HUES64 (cell line): ENCODE measurements around the gene HSDL1. TPM values are rescaled to one million over a fixed set of nuclear protein-coding genes. Genes with fewer than 3 reads are reported as not detected.

Source experiments
- H3K27ac ChIP-seq: 2 replicates; pipeline ENCODE4 v1.7.0; 2013; ENCODE audit warnings: low read depth, low read length, inconsistent platforms
- H3K27me3 ChIP-seq: 2 replicates; pipeline ENCODE4 v1.6.1; 2013; ENCODE audit warnings: mild to moderate bottlenecking, low read length; ENCODE audit not compliant: insufficient read depth
- H3K36me3 ChIP-seq: 2 replicates; pipeline ENCODE4 v1.6.1; 2013; ENCODE audit warnings: mild to moderate bottlenecking, low read length; ENCODE audit not compliant: insufficient read depth
- H3K4me1 ChIP-seq: 2 replicates; pipeline ENCODE4 v1.6.1; 2013; ENCODE audit warnings: mild to moderate bottlenecking, low read length, moderate library complexity; ENCODE audit not compliant: insufficient read depth
- H3K4me3 ChIP-seq: 2 replicates; pipeline ENCODE4 v1.5.1; 2013; ENCODE audit warnings: mild to moderate bottlenecking, low read length, moderate library complexity
- H3K9ac ChIP-seq: 2 replicates; pipeline ENCODE4 v1.6.1; 2013; ENCODE audit warnings: mild to moderate bottlenecking, low read depth, low read length
- H3K9me3 ChIP-seq: 2 replicates; pipeline ENCODE4 v1.6.1; 2013; ENCODE audit warnings: low read depth, low read length; ENCODE audit not compliant: insufficient read depth
- WGBS: fragments of 150-250, 120-280 bp; methylation state at CpG from one replicate; pipeline ENCODE4 v1.1.7; 2013; ENCODE audit warnings: missing lambda C conversion rate; 5-methylcytosine and 5-hydroxymethylcytosine counted together
- polyA plus RNA-seq, 2 experiments: library from polyadenylated mRNA; stranded (reverse); fragments of 50-300 nt; gene quantifications; one replicate each; pipeline ENCODE4 v1.2.3, GENCODE V29; 2013

Gene HSDL1
- 33.3 TPM for polyA plus RNA-seq (2013, experiment 1 of 2)
- polyA plus RNA-seq (2013, experiment 2 of 2) = 39.2 TPM

- peaks cover 3% of the 10 kb centered on the region; the same call in 1 of the 2 replicates for H3K36me3 ChIP-seq
- H3K9me3 ChIP-seq = no peaks in the 10 kb centered on the region
- H3K4me3 ChIP-seq = peak within 1 kb of the TSS; percentile 92
- no peaks in the 10 kb centered on the region for H3K4me1 ChIP-seq
- H3K9ac ChIP-seq = peak within 1 kb of the TSS; percentile 68
- under 1% methylated on average over 89 of the region's 89 CpGs for WGBS
- H3K27ac ChIP-seq = peak within 1 kb of the TSS; percentile 78; the same call in 1 of the 2 replicates
- H3K27me3 ChIP-seq = peaks cover 18% of the 10 kb centered on the region
Measured at GRCh38 chr16:84144859-84145639, at the start of gene HSDL1, which contains the start of gene DNAAF1. Gene HSDL1 (minus strand): TSS chr16:84145177. CDS start chr16:84131321, 13,856 bp downstream. Gene DNAAF1 (plus strand): TSS chr16:84145308. CDS start chr16:84145441, 133 bp downstream.

GRCh38 chr16:84194018-84194417 lies 49.0 kb upstream of the HSDL1 start:
- H3K4me3 ChIP-seq = no peak overlapping the region
- no peaks in the 10 kb centered on the region for H3K4me1 ChIP-seq
- H3K9ac ChIP-seq = no peak overlapping the region
- H3K27ac ChIP-seq = no peak overlapping the region
- H3K9me3 ChIP-seq = no peaks in the 10 kb centered on the region
- WGBS = 92% methylated on average over 11 of the region's 11 CpGs
- H3K36me3 ChIP-seq = no peaks in the 10 kb centered on the region
- no peaks in the 10 kb centered on the region for H3K27me3 ChIP-seq

GRCh38 chr16:84193480-84193879 lies 48.5 kb upstream of the HSDL1 start:
- 90% methylated on average over 7 of the region's 7 CpGs for WGBS
- H3K9me3 ChIP-seq = no peaks in the 10 kb centered on the region
- H3K9ac ChIP-seq = no peak overlapping the region
- H3K27me3 ChIP-seq = no peaks in the 10 kb centered on the region
- H3K27ac ChIP-seq = no peak overlapping the region
- no peaks in the 10 kb centered on the region for H3K36me3 ChIP-seq
- H3K4me3 ChIP-seq = no peak overlapping the region
- no peaks in the 10 kb centered on the region for H3K4me1 ChIP-seq

- H3K27ac ChIP-seq = no peak overlapping the region
- 95% methylated on average over 16 of the region's 16 CpGs for WGBS
- H3K27me3 ChIP-seq = no peaks in the 10 kb centered on the region
- H3K9ac ChIP-seq = no peak overlapping the region
- H3K4me3 ChIP-seq = no peak overlapping the region
- no peaks in the 10 kb centered on the region for H3K4me1 ChIP-seq
- H3K36me3 ChIP-seq = no peaks in the 10 kb centered on the region
- no peaks in the 10 kb centered on the region for H3K9me3 ChIP-seq
Measured at GRCh38 chr16:84191466-84191865, 46.5 kb upstream of the HSDL1 start.

- Histone ChIP-seq H3K36me3 (no peaks in the 10 kb centered on the region), H3K4me1 (no peaks in the 10 kb centered on the region), H3K27ac (no peak within 1 kb of the TSS), H3K9ac (no peak within 1 kb of the TSS), H3K4me3 (no peak within 1 kb of the TSS), H3K27me3 (no peaks in the 10 kb centered on the region), H3K9me3 (no peaks in the 10 kb centered on the region)
- 92% methylated on average over 47 of the region's 47 CpGs for WGBS
Measured at GRCh38 chr16:84190731-84191388, 45.9 kb upstream of the HSDL1 start, which contains the start of gene ADAD2. Gene ADAD2 (plus strand): TSS chr16:84191157. CDS start chr16:84191231, 74 bp downstream.

GRCh38 chr16:84186685-84187437 lies 41.9 kb upstream of the HSDL1 start, which contains the start of gene TAF1C:
Gene TAF1C (minus strand): TSS chr16:84187057. CDS start chr16:84184988, 2,069 bp downstream.
- Histone ChIP-seq H3K27ac (peak within 1 kb of the TSS; percentile 37; the same call in 1 of the 2 replicates), H3K9me3 (no peaks in the 10 kb centered on the region), H3K9ac (peak within 1 kb of the TSS; percentile 82), H3K27me3 (no peaks in the 10 kb centered on the region), H3K4me3 (peak within 1 kb of the TSS; percentile 91), H3K4me1 (no peaks in the 10 kb centered on the region), H3K36me3 (peaks cover 33% of the 10 kb centered on the region)
- 3% methylated on average over 55 of the region's 55 CpGs for WGBS

- Histone ChIP-seq H3K4me1 (no peaks in the 10 kb centered on the region), H3K27ac (no peak overlapping the region), H3K4me3 (no peak overlapping the region), H3K27me3 (no peaks in the 10 kb centered on the region), H3K36me3 (peaks cover 52% of the 10 kb centered on the region), H3K9me3 (no peaks in the 10 kb centered on the region), H3K9ac (no peak overlapping the region)
- 95% methylated on average over 10 of the region's 10 CpGs for WGBS
Measured at GRCh38 chr16:84184775-84185174, 39.8 kb upstream of the HSDL1 start.

- H3K9ac ChIP-seq = no peak overlapping the region
- H3K36me3 ChIP-seq = peaks cover 58% of the 10 kb centered on the region
- H3K27ac ChIP-seq = no peak overlapping the region
- H3K4me3 ChIP-seq = no peak overlapping the region
- H3K4me1 ChIP-seq = no peaks in the 10 kb centered on the region
- WGBS = 94% methylated on average over 11 of the region's 11 CpGs
- no peaks in the 10 kb centered on the region for H3K27me3 ChIP-seq
- no peaks in the 10 kb centered on the region for H3K9me3 ChIP-seq
Measured at GRCh38 chr16:84183911-84184591, 39.1 kb upstream of the HSDL1 start.

GRCh38 chr16:84183572-84183875 lies 38.5 kb upstream of the HSDL1 start:
- WGBS = 93% methylated on average over 5 of the region's 5 CpGs
- Histone ChIP-seq H3K4me3 (no peak overlapping the region), H3K9ac (no peak overlapping the region), H3K27ac (no peak overlapping the region), H3K27me3 (no peaks in the 10 kb centered on the region), H3K4me1 (no peaks in the 10 kb centered on the region), H3K9me3 (no peaks in the 10 kb centered on the region), H3K36me3 (peaks cover 64% of the 10 kb centered on the region)

GRCh38 chr16:84182680-84183571 lies 37.9 kb upstream of the HSDL1 start:
- no peak overlapping the region for H3K9ac ChIP-seq
- no peaks in the 10 kb centered on the region for H3K27me3 ChIP-seq
- H3K36me3 ChIP-seq = peaks cover 70% of the 10 kb centered on the region
- WGBS = 95% methylated on average over 25 of the region's 26 CpGs
- no peaks in the 10 kb centered on the region for H3K9me3 ChIP-seq
- H3K4me3 ChIP-seq = no peak overlapping the region
- H3K4me1 ChIP-seq = no peaks in the 10 kb centered on the region
- no peak overlapping the region for H3K27ac ChIP-seq
